Dermis microvascular lymphatic vessel endothelial cell (primary cell): ENCODE results near the gene DLX3. TPM values are rescaled to one million over a fixed set of nuclear protein-coding genes. Genes with fewer than 3 reads are reported as not detected.
A peak's percentile ranks its signal among the peaks of the same experiment; 100 is the strongest.

Experiments used
- DNase-seq, 2 donors: peaks; one replicate each; pipeline versions ENCODE4 v3.0.0 to v3.0.0-alpha.2; 2010; ENCODE audit warnings: low read depth in 2 of 2
- total RNA-seq: library from RNA; depleted of rRNA; stranded (reverse); fragments of >200 nt; gene quantifications from 2 replicates; pipeline ENCODE4 v1.2.1, GENCODE V29; 2014

The DLX3 gene
- total RNA-seq, 1 donor from 2014 or later, result not detected

DNA sequence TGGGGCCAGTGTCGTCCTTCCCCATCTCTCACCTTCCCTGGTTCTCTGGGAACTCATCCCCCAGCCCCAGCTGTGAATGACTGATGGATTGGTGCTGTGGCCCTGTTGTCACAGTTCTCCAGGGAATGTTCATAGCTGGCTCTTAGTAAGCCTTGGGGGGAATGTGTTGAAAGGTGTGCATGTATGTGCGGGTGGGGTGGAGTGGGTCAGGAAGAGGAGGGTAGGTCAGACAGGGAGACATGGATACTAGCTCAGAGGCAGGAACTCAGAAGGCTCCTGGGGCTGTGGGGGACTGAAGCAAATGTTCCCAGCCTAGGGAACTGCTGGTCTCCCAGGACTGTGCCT is 21.8 kb downstream of the DLX3 start:
- DNase-seq, result no peak

DNA sequence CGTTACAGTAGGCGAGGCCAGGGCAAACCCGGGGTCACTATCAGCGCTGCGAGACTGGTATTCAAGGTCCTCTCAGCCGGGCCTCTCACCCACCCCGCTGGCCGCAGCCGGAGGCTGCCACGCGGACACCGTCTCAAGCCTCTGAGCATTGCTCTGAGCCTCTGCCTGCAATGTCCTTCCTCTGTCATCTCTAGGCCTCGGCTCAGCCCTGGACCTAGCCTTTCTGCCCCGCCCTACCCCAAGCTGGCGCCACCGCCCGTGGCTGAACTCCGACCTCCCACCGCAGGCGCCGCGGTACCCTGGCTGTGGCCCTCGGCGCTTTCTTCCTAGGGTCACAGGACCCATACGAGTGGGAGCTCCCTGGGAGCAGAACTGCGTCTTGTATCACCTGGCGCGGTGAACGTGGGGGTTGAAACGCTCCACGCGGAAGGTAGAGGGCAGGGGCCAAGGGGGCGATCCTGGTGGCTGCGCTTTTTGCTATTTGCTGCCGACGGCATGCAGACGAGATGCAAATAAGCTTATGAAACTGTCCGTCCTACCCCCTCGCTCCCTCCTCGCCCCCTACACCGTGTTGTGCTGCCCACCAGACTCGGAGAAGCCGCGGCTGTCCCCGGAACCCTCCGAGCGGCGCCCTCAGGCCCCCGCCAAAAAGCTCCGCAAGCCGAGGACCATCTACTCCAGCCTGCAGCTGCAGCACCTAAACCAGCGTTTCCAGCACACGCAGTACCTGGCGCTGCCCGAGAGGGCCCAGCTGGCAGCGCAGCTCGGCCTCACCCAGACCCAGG is 22.3 kb downstream of the DLX3 start:
- DNase-seq, result no peak

DNA sequence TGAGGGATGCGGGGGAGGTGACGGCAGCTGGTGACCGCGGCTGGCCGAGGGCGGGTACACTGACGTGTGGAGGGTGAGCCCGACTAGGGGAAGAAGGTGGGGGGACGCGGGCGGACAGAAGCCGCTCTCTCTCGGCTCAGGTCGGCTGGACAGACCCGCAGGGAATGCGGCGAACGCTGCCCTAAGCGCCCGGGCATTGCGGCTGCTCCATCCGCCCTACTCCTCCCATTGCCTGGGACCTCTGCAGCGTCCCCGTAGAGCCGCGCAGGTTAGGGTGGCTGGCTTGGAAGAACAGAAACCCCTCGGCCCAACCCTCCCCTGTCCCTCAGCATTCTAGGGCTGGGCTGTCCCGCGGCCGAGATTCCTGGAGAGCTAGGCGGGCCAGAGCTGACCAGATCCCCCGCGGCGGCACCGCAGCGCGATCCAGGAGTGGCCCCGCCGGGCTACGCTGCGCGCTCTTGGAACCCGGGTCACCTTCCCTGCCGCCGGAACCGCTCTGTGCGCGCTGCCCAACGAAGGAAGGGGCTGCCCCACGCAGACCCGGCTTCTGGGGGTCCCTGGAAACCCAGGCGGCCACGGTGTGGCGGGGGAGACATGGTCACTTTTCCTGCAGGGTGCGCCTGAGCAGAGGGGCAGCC is 23.1 kb downstream of the DLX3 start:
- no peak for DNase-seq

DNA sequence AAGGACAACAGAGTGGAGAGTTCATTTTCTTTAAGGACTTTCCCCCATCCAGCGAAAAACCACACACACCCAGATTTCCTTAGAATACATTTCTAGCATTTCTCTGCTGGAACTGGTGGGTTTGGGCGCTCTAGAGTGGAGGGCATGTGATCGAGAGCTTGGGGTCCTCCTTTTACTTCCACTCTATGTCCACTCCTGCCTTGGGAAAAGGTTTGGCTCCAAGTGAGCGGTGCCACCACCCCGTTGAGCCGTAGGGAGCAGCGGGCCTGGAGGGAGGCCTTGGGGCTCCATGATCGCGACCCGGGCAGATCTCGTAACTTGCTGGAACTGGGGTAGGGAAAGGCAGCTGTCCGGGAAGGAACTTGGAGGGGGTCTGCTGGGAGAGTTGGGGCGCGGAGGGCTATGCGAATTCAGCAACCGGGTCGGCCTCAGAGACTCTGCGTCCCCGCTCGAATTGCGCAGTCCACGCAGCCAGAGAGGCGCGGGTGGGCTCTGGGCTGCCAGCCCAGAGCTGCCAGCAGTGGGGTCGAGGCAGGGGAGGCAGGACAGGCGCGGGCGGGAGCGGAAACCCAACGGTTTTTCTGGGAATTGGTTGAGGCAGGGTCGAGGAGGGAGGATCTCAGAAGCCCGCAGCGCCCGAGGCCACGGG is 23.7 kb downstream of the DLX3 start:
- DNase-seq, result no peak

DNA sequence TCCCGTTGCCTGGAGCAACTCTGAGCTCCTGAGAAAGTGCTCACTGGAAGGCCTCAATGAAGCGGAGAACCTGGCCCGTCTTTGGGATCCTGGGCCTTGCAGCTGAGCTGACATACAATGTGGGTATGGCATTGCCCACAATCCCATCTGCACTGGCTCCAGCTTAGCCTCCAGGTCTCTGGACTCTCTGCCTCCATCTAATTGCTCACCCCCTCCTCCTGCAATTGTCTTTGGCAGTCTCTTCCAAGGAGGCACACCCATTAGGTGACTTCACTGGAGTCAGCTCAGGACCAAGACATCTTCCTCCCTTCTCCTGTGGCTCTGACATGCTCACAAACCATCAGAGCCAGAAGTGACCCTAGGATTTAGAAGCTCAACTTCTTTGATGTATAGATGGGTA is 24.5 kb downstream of the DLX3 start:
- DNase-seq, result no peak

DNA sequence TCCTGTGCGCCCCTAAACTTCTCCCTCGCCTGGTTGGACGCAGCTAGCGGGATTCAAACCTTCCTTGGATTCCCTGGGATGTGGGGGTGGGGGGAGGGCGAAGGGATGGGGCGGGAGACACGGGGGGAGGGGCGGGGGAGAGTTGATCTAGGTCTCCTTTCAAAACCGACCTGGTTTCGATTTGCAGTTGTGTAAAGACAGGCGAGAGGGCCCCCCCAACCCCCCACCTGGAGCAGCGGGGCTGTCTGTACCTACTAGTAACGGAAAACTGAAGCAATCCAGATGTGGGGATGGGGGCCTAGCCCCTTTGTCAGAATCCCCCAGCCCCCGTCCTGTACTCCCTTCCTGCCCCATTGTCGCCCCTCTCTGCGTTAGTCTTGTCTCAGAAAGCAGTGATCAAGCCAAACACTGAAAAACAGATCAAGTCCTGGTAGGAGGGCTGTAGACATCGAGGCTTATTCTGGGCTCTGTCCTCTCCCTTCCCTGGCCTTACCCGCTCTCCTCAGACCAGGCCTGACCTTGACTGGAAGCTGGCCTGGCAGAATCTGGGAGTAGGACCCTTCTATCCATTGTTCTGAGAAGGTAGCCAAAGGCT is 25.1 kb downstream of the DLX3 start:
- no peak for DNase-seq

DNA sequence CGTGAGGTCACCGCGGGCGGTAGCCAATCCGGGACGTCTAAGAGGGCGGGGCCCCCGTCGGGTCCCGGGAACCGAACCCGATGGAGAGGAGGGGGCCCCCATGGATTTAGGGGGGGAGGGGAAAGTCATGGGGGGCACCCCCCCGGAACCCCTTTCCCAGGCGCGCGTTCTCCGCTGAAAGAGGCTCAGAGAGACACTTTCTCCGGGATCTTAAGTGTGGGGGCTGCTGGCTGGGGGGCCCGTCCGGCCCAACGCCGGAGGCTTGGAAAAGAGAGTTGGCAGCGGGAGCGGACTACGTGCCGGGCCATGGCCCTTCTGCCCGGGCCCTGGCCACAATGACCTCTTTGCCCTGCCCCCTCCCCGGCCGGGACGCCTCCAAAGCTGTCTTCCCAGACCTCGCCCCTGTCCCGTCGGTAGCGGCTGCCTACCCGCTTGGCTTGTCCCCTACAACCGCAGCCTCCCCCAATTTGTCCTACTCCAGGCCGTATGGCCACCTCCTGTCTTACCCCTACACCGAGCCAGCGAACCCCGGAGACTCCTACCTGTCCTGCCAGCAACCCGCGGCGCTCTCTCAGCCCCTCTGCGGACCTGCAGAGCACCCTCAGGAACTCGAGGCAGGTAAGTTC is 25.8 kb downstream of the DLX3 start, which contains the start of gene DLX4:
Gene DLX4, plus strand, starts transcription at position 57 of the 626 bp plus-strand sequence. Its CDS starts 279 bp downstream, at position 336.
- no peak for DNase-seq

DNA sequence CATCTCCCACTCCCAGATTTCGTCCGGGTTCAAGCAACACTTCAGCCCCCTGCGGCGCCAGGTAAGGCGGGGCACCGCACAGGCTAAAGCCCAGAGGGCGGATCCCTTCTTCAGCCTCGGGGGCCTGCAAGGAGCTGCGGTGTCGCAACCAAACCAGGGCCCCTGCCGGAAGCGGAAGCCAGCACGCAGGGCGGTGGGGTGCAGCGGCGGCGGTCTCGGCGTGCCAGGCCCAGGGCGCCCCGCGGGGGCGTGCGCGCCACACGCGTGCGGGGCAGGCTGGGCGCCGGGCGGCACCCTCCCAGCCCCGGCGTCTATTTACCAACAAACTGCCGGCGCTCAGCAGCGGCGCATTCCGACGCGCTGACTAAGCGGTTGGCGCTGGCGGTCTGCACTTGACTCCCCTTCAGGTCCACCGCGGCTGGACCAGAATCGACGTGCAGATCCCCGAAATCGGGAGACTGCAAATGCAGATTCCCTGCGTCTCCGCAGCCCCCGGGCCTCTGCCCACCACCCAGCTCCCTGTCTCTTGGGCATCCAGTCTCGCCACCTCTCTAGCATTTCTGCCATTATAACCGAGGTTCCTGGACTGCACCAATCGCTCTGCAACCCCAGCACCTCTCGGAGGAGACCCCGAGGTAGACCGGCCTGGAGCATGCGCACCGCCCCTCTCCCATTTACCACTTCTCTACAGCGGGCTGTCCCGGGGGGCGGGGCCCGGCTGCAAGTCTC is 26.5 kb downstream of the DLX3 start:
- DNase-seq, result peak; percentile 12 to 62

DNA sequence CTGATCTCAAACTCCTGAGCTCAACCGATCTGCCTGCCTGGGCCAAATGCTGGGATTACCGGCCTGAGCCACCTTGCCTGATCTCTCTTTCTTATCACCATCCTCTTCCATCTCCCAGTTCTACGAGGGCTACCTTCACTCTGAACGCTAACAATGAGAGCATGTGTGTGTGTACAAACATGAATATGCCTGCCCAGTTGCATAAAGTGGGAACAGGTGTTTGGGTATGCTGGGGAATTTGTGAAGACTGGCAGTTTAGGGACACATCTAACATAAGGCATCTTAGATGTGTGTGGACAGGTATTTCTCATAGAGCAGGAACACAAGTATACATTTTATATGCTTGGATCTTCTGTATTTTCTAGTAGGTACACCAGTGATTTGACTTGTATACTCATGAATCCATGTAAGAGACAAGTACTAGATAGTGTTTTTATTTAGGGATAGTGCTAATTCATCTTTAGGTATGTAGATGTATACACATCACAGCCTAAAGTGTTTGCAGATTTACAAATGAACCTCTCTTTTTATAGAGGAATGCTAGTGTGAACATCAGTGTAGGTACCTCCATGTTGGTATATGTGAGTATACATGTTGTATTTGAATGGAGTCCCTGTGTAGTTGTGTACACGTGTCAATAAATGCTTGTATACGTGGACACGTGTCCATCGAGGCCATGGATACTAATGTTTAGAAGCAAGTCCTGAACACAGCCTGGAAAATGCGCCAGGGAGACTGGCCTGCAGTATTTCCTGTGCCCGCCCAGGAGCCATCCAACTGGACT is 27.2 kb downstream of the DLX3 start:
- no peak for DNase-seq

DNA sequence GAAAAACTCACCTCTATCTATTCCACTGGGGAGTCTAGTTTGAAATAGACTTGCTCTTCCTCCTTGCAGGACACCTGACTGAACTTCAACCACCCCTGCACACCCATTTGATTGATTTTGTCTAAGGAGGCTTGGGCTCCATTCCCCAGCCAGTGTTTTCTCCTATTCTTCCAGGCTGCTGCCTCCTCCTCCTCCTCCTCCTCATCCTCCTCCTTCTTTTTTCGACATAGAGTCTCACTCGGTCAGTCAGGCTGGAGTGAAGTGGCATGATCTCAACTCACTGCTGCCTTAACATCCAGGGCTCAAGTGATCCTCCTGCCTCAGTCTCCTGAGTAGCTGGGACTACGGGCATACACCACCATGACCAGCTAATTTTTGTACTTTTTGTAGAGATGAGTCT is 27.8 kb downstream of the DLX3 start:
- no peak for DNase-seq

DNA sequence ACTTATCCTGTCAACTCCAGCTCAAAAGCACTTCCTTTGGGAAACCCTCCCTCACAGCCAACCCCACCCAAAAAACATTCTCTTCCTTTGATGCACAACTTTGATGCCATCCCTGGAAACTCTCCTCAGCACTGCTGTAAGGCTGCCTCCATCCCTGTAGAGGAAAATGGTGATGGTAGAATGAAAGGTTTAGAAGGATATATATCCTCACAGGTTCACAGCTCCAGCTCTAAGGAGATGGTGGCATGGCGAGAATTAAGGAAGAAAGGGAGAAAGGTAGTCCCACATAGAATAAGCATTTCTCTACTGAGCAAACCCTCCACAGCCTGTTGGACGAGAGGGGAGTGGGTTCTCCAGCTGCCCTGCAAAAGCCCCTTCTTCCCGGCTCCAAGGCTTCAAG is 28.3 kb downstream of the DLX3 start:
- DNase-seq, result no peak

DNA sequence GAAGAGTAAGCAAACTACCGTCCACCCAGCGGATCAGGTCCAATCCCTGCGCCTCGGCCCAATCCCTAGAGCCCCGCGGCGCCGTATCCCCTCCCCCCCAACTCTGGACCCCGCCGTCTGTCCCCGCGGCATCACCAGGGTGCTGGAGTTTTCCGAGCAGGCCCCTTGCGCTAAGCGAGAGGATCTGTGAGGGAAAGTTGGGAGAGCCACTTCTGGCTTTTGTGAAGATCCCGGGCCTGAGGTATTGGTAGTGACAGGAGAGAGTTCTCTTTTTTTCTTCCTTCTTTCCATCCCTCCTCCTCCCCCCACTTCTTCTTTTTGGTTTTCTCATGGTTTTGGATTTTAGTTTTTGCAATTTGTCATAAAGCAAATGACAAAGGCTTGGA is 29.5 kb downstream of the DLX3 start:
- DNase-seq, result no peak

DNA sequence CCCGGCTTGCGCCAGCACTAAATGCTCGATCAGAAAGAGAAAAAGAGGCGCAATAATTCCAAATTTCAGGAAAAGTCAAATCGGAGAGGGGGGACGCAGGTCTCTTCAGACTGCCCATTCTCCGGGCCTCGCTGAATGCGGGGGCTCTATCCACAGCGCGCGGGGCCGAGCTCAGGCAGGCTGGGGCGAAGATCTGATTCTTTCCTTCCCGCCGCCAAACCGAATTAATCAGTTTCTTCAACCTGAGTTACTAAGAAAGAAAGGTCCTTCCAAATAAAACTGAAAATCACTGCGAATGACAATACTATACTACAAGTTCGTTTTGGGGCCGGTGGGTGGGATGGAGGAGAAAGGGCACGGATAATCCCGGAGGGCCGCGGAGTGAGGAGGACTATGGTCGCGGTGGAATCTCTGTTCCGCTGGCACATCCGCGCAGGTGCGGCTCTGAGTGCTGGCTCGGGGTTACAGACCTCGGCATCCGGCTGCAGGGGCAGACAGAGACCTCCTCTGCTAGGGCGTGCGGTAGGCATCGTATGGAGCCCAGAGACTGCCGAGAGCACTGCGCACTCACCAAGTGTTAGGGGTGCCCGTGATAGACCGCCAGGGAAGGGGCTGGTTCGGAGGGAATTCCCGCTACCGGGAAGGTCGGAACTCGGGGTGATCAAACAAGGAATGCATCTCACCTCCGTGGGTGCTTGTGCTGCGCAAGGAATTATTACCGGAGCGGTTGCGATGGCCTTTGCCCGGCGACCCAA is 30.1 kb downstream of the DLX3 start:
- no peak for DNase-seq

DNA sequence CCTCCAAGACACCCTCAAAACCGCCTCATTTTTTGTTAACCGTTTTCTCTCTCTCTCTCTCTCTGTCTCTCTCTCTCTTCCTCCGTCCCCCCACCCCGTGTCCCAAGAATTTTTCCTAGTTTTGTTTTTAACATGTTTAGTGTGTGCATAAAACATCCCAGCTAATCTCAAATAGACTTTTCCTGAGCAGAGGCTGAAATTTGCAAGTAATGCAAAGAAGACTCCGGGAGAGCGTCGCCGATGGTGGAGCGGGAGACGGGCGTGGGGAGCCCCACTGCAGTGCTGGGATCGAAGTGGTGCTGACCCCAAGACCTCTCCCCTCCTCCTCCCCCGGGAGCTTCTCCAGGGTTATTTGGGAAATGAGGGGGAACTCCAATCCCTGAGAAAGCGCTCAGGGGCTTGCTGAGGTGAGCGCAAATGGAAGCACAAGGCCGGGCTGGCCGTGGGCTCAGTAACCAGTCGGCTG is 30.7 kb downstream of the DLX3 start:
- no peak for DNase-seq

DNA sequence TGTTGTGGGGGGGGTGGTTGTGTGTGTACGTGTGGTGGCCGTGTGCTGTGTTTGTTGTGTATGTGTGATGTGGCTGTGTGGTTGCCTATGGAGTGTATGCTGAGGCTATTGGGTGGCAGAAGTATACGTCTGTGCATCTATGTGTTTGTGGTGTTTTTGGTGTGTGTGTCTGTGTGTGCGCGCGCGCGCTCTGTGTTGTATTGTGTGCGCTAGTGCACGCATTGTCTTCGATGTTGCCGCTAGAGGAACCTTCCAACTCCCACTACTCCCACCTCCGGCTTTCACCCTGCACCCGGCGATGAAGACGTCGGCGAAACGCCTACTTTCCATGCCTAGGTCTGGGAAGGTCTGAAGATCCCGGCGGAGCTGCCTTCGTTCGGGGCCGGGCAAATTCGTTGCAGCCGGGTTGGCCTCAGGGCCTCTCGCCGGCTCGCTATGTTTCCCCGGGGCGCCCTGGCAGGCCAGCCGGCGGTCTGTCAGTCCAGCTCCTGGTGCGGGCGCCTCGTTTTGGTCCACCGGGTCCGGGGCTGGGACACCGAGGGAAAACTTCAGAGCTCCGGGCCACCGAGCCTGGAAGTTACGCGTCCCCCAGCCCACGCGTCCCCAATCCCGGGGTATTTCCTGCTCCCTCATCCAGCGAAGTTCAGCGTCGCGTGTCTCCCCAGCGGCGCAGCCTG is 31.3 kb downstream of the DLX3 start:
- DNase-seq, result no peak

DNA sequence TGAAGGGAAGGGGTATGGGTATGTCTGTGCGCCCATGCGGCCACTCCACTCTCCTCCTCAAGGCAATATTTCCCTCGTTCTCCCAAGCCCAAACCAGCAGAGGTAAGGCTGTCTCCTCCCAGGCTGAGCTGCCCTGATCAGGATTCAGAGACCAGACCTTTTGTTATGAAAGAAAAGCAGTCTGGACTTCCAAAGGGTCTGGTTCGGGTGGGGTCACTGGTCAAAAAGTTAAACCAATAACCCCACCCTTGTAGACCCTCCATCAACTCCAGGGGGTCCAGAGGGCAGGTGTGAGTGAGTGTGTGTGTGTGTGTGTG is 31.8 kb downstream of the DLX3 start:
- DNase-seq, result no peak

DNA sequence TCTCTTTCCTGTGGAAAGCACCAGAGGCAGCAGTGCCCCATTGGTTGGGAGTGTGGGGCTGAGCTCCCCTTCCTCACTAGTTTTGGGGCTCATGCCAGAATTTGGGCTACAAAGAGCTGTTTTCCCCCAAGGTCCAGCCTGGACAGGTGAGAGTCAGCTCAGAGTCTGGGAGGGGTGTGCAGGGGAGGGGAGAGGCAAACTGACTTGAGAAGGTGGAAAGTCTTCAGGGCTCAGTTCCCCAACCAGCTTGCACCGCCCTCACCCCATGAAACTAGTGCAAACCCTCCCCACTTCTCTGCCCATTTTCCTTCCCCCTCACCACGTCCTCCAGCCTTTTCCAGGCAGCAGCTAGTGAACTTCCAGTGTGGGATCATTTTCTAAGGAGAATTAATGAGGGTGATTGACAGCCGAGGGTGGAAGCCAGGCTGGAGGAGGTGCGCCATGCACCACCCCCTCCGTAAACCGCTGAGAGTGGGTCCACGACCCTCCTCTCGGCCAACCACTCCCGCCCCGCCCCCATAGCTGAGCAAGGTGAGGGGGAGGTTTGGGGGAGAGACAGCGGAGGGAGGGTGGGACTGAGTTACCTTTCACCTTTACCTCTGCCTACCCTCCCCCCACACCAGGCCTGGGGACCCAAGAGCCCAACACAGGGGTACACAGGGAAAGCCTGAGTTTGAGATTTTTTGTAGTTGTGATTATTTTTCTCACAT is 32.3 kb downstream of the DLX3 start:
- DNase-seq, result no peak

DNA sequence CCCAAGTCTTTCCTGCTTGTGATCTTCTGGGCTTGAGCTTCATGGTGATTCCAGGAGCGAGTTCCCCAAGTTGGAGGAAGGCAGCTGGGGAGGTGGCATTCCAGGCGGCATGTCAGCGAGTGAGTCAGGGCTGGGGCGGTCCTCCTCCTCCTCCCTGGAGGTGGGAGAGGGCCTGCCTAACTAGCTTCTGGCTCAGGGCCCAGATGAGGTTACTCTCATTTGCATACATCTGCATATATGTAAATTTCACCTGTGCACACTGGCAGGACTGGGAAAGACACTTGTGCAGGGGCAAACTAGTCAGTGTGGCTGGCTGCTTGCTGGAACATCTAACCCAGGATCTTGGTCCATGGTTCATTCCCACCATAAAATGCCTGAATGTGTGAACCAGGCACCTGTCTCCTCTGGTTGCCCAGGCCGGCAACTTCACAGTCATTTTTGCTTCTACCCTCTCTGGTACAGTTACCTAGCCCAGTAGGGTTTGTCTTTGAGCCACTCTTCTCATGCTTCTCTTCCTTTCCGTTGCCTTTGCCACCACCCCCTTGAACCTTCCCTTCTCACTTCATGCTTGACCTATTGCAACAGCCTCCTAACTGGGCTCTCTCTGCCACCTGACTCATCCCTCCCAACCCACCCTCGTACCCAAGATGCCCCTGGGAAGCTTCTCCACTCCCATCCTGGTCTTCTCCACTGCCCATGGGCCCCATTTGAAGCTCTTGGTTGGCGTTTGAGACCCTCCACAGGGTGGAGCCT is 35.7 kb downstream of the DLX3 start:
- DNase-seq, result no peak
